ENCODE data around the gene ITPK1. TPM values are rescaled to one million over a fixed set of nuclear protein-coding genes. Genes with fewer than 3 reads are reported as not detected.
"Not testable (repeated sequence)": the region's sequence is repeated elsewhere in the genome, so short reads cannot be mapped to it uniquely, and the experiment has no call there.

ITPK1 gene
- total and polyA plus RNA-seq, 7 experiments from 2014 or later, result 10.2 to 71.8 (median 21.3) TPM

- ChIA-PET CTCF (interaction anchor here (0.6 to 5.7 kb wide), 32 partner anchors 10 to 1904 kb away, joined by 3 to 108 read pairs (median 4); partner anchors contain the start of genes GON7, LYSET, MOAP1 and UBR7), POLR2A (interaction anchor here (0.9 to 2.5 kb wide), 12 partner anchors 9 to 967 kb away, joined by 3 to 19 read pairs (median 4); partner anchors contain the start of genes DDX24, GON7, IFI27L1 and LYSET)
- no peaks in the 10 kb centered on the region for H3K9me3 Mint-ChIP-seq
- Histone ChIP-seq H3K27me3 (ENCODE audit: control insufficient read depth in 2 of 2, insufficient read depth in 2 of 2, low read length in 2 of 2) (no peaks in the 10 kb centered on the region), H3K36me3 (ENCODE audit: control insufficient read depth in 2 of 3, insufficient read depth in 3 of 3, low read length in 3 of 3) (peaks cover 0 to 4% (median 0%) of the 10 kb centered on the region in 3 experiments), H3K9me3 (ENCODE audit: control insufficient read depth in 2 of 3, low read length in 3 of 3) (no peaks in the 10 kb centered on the region), H3K4me1 (ENCODE audit: control insufficient read depth in 2 of 2, insufficient read depth in 2 of 2, low read length in 2 of 2) (peaks cover 17 to 22% of the 10 kb centered on the region in 2 donors), H3K4me3 (ENCODE audit: low read length) (no peak overlapping the region), H3K27ac (ENCODE audit: low read depth, low read length) (peak overlapping the region; percentile 60)
- DNase-seq (peak in 5 of 9 donors; percentile 3 to 27 (median 6)), ATAC-seq (no peak)
- no peaks in the 10 kb centered on the region for H3K27me3 Mint-ChIP-seq
- peaks cover 20 to 40% (median 26%) of the 10 kb centered on the region in 7 donors for H3K4me1 Mint-ChIP-seq
- peak overlapping the region; percentile 67 to 91 (median 84) for H3K4me3 Mint-ChIP-seq
- intact Hi-C loops (cut with micrococcal nuclease), result loop anchor here (1.0 to 5.0 kb wide), 13 partner anchors 10 to 1071 kb away; partner anchors contain the start of genes GOLGA5 (in 1 of the 2), IFI27L2 (in 1 of the 2) and TRIP11 (in 1 of the 2)
- H3K36me3 Mint-ChIP-seq, result peaks cover 0 to 1% (median 0%) of the 10 kb centered on the region in 5 donors
- peak overlapping the region; percentile 29 to 97 (median 85) for H3K27ac Mint-ChIP-seq
These were observed 2.1 kb downstream of the ITPK1 start for GRCh38 chr14:93113678-93114067.

DNA sequence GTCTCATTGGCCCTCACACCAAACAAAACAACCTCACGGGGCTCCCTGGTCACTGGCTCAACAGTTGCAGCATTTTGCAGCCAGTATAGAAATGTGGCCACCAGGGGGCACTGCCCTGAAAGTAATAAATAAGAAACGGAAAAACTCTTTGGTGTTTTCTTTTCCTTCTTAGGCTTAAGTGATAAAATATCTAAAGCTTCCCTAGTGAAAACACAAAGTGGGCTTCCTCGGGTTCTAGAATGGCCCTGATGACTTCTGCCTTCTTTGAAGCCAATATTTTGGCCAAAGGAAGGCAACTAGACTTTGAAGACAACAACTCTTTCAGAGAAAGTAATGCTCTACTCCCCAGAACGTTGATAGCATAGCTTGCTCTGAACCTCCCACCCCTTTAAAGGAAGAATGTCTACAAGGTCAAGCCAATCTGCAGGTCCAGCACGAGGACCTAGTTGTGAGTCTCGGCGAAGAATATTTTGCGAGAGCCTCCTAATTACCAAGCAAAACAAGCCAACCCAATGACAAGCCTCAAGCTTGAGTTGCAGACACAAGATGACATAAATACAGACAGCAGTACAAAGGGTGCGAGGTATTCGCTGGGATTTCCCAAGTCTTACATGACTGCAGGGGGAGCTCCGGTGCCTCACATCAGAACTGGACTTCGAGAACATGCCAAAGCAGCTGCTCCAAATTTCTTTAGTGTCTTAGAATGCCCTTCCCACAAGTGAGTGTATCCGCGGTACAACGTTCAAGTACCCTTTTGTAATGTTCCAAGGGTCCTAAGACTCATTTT, 2.6 kb downstream of the ITPK1 start:
- DNase-seq (peak; percentile 38 to 74 (median 66)), ATAC-seq (peak; percentile 47)
- H3K9me3 ChIP-seq (ENCODE audit: control insufficient read depth in 2 of 3, low read length in 3 of 3), result no peaks in the 10 kb centered on the region
- H3K27ac Mint-ChIP-seq, result peak overlapping the region; percentile 29 to 97 (median 85)
- H3K27me3 Mint-ChIP-seq, result no peaks in the 10 kb centered on the region
- H3K9me3 Mint-ChIP-seq, result no peaks in the 10 kb centered on the region
- peak overlapping the region; percentile 67 to 91 (median 84) for H3K4me3 Mint-ChIP-seq
- H3K4me3 ChIP-seq (ENCODE audit: low read length), result peak overlapping the region; percentile 51
- H3K4me1 Mint-ChIP-seq, result peaks cover 20 to 38% (median 26%) of the 10 kb centered on the region in 7 donors
- H3K27me3 ChIP-seq (ENCODE audit: control insufficient read depth in 2 of 2, insufficient read depth in 2 of 2, low read length in 2 of 2), result no peaks in the 10 kb centered on the region
- peaks cover 0 to 1% (median 0%) of the 10 kb centered on the region in 5 donors for H3K36me3 Mint-ChIP-seq
- peaks cover 17 to 22% of the 10 kb centered on the region in 2 donors for H3K4me1 ChIP-seq (ENCODE audit: control insufficient read depth in 2 of 2, insufficient read depth in 2 of 2, low read length in 2 of 2)
- ChIA-PET CTCF (interaction anchor here (0.6 to 5.7 kb wide), 32 partner anchors 10 to 974 kb away, joined by 3 to 108 read pairs (median 4); partner anchors contain the start of genes GON7, LYSET, MOAP1 and UBR7), POLR2A (interaction anchor here (0.7 to 2.5 kb wide), 13 partner anchors 8 to 1016 kb away, joined by 3 to 19 read pairs (median 4); partner anchors contain the start of genes DDX24, GON7, IFI27L1 and LYSET)
- H3K27ac ChIP-seq (ENCODE audit: low read depth, low read length), result peak overlapping the region; percentile 60
- H3K36me3 ChIP-seq (ENCODE audit: control insufficient read depth in 2 of 3, insufficient read depth in 3 of 3, low read length in 3 of 3), result peaks cover 0 to 4% (median 0%) of the 10 kb centered on the region in 3 experiments
- intact Hi-C loops (cut with micrococcal nuclease), result loop anchor here (1.0 to 5.0 kb wide), 13 partner anchors 10 to 1071 kb away; partner anchors contain the start of genes GOLGA5 (in 1 of the 2), IFI27L2 (in 1 of the 2) and TRIP11 (in 1 of the 2)

DNA sequence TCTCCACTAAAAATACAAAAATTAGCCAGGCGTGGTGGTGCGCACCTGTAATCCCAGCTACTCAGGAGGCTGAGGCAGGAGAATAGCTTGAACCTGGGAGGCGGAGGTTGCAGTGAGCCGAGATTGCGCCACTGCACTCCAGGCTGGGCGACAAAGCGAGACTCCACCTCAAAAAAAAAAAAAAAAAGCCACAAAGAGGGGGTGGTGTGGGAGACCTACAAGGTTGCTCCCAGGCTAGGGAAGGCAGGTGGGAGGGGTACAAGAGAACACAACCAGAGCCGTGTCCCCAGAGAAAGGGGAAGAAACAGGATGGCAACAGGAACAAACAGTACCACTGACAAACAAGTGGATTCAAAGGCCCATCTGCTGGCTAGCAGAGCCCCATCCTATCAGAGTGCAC, 4.2 kb downstream of the ITPK1 start:
- intact Hi-C loops (cut with micrococcal nuclease), result loop anchor here (5.0 kb wide), 3 partner anchors 431 to 1069 kb away; partner anchors contain the start of genes IFI27L2 (in 1 of the 2) and TRIP11 (in 1 of the 2)
- not testable (repeated sequence) for H3K27me3 ChIP-seq (ENCODE audit: control insufficient read depth in 2 of 2, insufficient read depth in 2 of 2, low read length in 2 of 2); H3K4me3 Mint-ChIP-seq; H3K36me3 Mint-ChIP-seq; ATAC-seq; H3K27ac ChIP-seq (ENCODE audit: low read depth, low read length); H3K27ac Mint-ChIP-seq; H3K27me3 Mint-ChIP-seq; H3K36me3 ChIP-seq (ENCODE audit: control insufficient read depth in 2 of 3, insufficient read depth in 3 of 3, low read length in 3 of 3); DNase-seq; H3K9me3 Mint-ChIP-seq; H3K9me3 ChIP-seq (ENCODE audit: control insufficient read depth in 2 of 3, low read length in 3 of 3); H3K4me3 ChIP-seq (ENCODE audit: low read length)
- H3K4me1 Mint-ChIP-seq, result peaks cover 24 to 39% (median 29%) of the 10 kb centered on the region in 7 donors
- ChIA-PET POLR2A (interaction anchor here (1.0 to 2.2 kb wide), 2 partner anchors 10 to 73 kb away, joined by 4 to 9 read pairs; partner anchors contain the start of genes LYSET and MOAP1), CTCF (interaction anchor here (0.7 to 5.7 kb wide), 3 partner anchors 23 to 94 kb away, joined by 5 to 108 read pairs (median 23); no protein-coding TSS in a partner anchor)
- peaks cover 14 to 22% of the 10 kb centered on the region in 2 donors for H3K4me1 ChIP-seq (ENCODE audit: control insufficient read depth in 2 of 2, insufficient read depth in 2 of 2, low read length in 2 of 2)

- Histone ChIP-seq H3K36me3 (ENCODE audit: control insufficient read depth in 2 of 3, insufficient read depth in 3 of 3, low read length in 3 of 3) (no peaks in the 10 kb centered on the region), H3K9me3 (ENCODE audit: control insufficient read depth in 2 of 3, low read length in 3 of 3) (no peaks in the 10 kb centered on the region), H3K27ac (ENCODE audit: low read depth, low read length) (no peak overlapping the region), H3K4me3 (ENCODE audit: low read length) (no peak overlapping the region), H3K4me1 (ENCODE audit: control insufficient read depth in 2 of 2, insufficient read depth in 2 of 2, low read length in 2 of 2) (peaks cover 11 to 18% of the 10 kb centered on the region in 2 donors), H3K27me3 (ENCODE audit: control insufficient read depth in 2 of 2, insufficient read depth in 2 of 2, low read length in 2 of 2) (no peaks in the 10 kb centered on the region)
- H3K27me3 Mint-ChIP-seq, result no peaks in the 10 kb centered on the region
- H3K9me3 Mint-ChIP-seq, result no peaks in the 10 kb centered on the region
- intact Hi-C loops (cut with micrococcal nuclease), result loop anchor here (5.0 kb wide), 3 partner anchors 431 to 1069 kb away; partner anchors contain the start of genes IFI27L2 (in 1 of the 2) and TRIP11 (in 1 of the 2)
- DNase-seq, result no peak
- H3K27ac Mint-ChIP-seq, result no peak overlapping the region
- H3K4me3 Mint-ChIP-seq, result no peak overlapping the region
- no peak for ATAC-seq
- H3K4me1 Mint-ChIP-seq, result peaks cover 21 to 42% (median 29%) of the 10 kb centered on the region in 7 donors
- POLR2A ChIA-PET, result interaction anchor here (1.0 kb wide), 1 partner anchor 74 kb away, joined by 4 read pairs; the partner anchor contains the start of genes LYSET and MOAP1
- peaks cover 0 to 3% (median 0%) of the 10 kb centered on the region in 5 donors for H3K36me3 Mint-ChIP-seq
- CTCF ChIA-PET, result interaction anchor here (5.7 kb wide), 1 partner anchor 24 kb away, joined by 108 read pairs; no protein-coding TSS in a partner anchor
These were observed 4.8 kb downstream of the ITPK1 start for GRCh38 chr14:93110856-93111419.

DNA sequence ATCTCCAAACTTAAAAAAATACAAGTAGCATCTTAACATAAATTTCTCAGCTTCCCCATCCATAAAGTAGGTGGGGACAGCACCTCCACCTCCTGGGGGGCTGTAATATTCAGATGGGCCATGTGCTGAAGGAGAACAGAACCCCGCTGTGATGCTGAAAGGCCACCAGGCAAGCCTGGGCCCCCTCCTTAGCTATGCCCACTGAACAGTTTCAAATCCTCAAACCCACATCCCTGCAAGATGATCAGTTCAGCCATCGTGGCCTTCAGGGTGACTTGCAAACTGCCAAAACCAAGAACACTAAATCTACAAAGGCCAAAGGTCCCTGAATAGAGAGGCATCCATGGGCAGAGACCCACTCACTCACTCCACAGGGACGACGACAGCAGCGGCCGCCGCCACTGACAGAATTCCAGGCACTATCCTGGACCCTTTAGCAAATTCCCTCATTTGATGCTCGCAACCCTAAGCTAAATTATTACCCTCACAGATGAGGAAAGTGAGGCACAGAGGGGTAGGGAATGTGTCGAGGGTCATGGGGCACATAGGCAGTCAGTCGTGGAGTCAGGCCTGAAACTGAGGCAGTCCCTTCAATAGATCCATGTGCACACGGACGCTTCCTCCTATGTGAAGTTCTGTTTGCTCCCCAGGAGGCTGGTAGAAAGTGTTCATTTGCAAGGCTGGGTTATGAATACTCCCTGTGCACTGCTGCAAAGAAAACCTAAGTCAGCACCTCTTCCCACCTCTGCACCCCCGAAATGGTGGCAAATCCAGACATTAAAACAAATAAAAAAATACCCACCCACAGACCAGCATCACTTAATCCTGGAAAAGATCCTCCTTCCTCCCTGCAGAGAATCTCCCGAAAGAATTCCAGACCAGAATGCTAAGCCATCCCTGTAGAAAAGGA, 5.9 kb downstream of the ITPK1 start:
- peaks cover 11 to 18% of the 10 kb centered on the region in 2 donors for H3K4me1 ChIP-seq (ENCODE audit: control insufficient read depth in 2 of 2, insufficient read depth in 2 of 2, low read length in 2 of 2)
- ChIA-PET CTCF (interaction anchor here (0.7 to 5.7 kb wide), 4 partner anchors 11 to 36 kb away, joined by 3 to 108 read pairs (median 4); no protein-coding TSS in a partner anchor), POLR2A (no interaction called here)
- no peaks in the 10 kb centered on the region for H3K27me3 ChIP-seq (ENCODE audit: control insufficient read depth in 2 of 2, insufficient read depth in 2 of 2, low read length in 2 of 2)
- Mint-ChIP-seq H3K9me3 (no peaks in the 10 kb centered on the region), H3K27ac (peak overlapping the region in 1 of 9 donors; percentile 86), H3K27me3 (no peaks in the 10 kb centered on the region), H3K4me3 (no peak overlapping the region), H3K36me3 (peaks cover 0 to 3% (median 0%) of the 10 kb centered on the region in 5 donors), H3K4me1 (peaks cover 22 to 50% (median 30%) of the 10 kb centered on the region in 7 donors)
- no peaks in the 10 kb centered on the region for H3K36me3 ChIP-seq (ENCODE audit: control insufficient read depth in 2 of 3, insufficient read depth in 3 of 3, low read length in 3 of 3)
- intact Hi-C loops (cut with micrococcal nuclease), result loop anchor here (5.0 kb wide), 3 partner anchors 432 to 1068 kb away; partner anchors contain the start of genes IFI27L2 (in 1 of the 2) and TRIP11 (in 1 of the 2)
- ATAC-seq, result no peak
- H3K27ac ChIP-seq (ENCODE audit: low read depth, low read length), result no peak overlapping the region
- DNase-seq, result no peak
- H3K9me3 ChIP-seq (ENCODE audit: control insufficient read depth in 2 of 3, low read length in 3 of 3), result no peaks in the 10 kb centered on the region
- H3K4me3 ChIP-seq (ENCODE audit: low read length), result no peak overlapping the region
